H1 (cell line): ENCODE measurements around the gene SLC37A1. TPM values are rescaled to one million over a fixed set of nuclear protein-coding genes. Genes with fewer than 3 reads are reported as not detected.

Experiments
- PHF8 ChIP-seq: fragments of 200-600 bp; sonication (generic); conservative IDR thresholded peaks from 2 replicates; pipeline ENCODE4 v1.7.1; 2012; ENCODE audit warnings: low read depth, mild to moderate bottlenecking, inconsistent platforms, low read length, moderate library complexity
- SP4 ChIP-seq: IDR thresholded peaks from 2 replicates; pipeline ENCODE4 v1.6.1; 2012; ENCODE audit warnings: low read length, inconsistent platforms
- polyA plus RNA-seq, 7 experiments: library from polyadenylated mRNA; depleted of rRNA in 3 of 7; stranded (reverse) in 5 of 7; unstranded in 2 of 7; fragments of >200 nt in 5 of 7; fragments of 200-250 nt in 2 of 7; gene quantifications; 1 replicate in 5 of 7; 2 replicates in 1 of 7; 4 replicates in 1 of 7; pipeline versions ENCODE4 v1.2.1 to v1.2.3, GENCODE V29; 2011 to 2013; ENCODE audit warnings: missing spikeins in 2 of 7, mixed read lengths in 2 of 7
- total RNA-seq: library from RNA; stranded (reverse); fragmentation: NEBNext Ultra II Directional; extraction: Animal tissue kit (Norgen Biotek cat#: 25700); gene quantifications from 2 replicates; pipeline ENCODE4 v1.2.1, GENCODE V29; 2021

SLC37A1 gene
- total and polyA plus RNA-seq, 2 of the 8 experiments (the other 6 are each of a cell fraction or from before 2014, with no cell fraction given) = 15.6 to 30.9 TPM

DNA sequence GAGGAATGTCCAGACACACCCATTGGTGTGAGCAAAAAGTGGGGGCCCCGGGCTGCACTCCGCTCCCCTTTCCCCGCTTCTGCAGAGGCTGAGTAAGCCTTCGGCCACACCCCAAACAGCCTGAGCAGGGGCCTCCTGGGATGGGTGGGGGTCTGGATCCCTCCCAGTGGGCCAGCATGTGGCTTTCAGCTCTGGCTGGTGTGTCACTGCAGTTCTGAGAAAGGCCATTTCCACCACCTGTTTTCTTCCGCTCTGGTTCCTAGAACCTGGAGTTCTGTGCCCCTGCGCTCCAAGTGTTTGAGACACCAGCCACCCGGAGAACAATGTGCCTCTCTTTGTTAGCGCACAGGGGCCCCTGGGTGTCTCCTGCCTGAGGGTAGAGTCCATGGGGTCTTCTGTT is 30.9 kb downstream of the SLC37A1 start (continued):
- TF ChIP-seq PHF8 (no peak), SP4 (no peak)
